CD4-positive, alpha-beta T cell (primary cell): ENCODE results near the gene PTP4A2. TPM values are rescaled to one million over a fixed set of nuclear protein-coding genes. Genes with fewer than 3 reads are reported as not detected.

ENCODE experiments used
- ATAC-seq: fragments of 200-7000 bp; cut with Tn5 transposase; one replicate; pipeline ENCODE4 v1.10.0; 2022; ENCODE audit warnings: mild to moderate bottlenecking; ENCODE audit not compliant: poor library complexity
- CTCF ChIA-PET: fragments of 350-600 bp; sonication (Branson Sonifier 250); formaldehyde crosslinking; loops from one replicate; lab custom pipeline; 2021; ENCODE audit warnings: antibody characterized with exemption, inconsistent platforms; lab: Charles Lee
- POLR2A ChIA-PET: fragments of 350-600 bp; sonication (Branson Sonifier 250); formaldehyde crosslinking; loops from one replicate; lab custom pipeline; 2021; ENCODE audit warnings: antibody characterized with exemption, inconsistent platforms; lab: Charles Lee
- DNase-seq, 14 experiments: peaks; one replicate each; pipeline ENCODE4 v3.0.0-alpha.2; 2013 to 2020; ENCODE audit warnings: mixed read lengths in 2 of 14
- H3K27ac ChIP-seq, 2 donors: one replicate each; pipeline versions ENCODE4 v1.5.1 to v1.7.0; 2013; ENCODE audit warnings: low read length in 2 of 2, low read depth in 1 of 2, mild to moderate bottlenecking in 1 of 2
- H3K27me3 ChIP-seq, 2 experiments: 1 replicate in 1 of 2; 2 replicates in 1 of 2; pipeline versions ENCODE4 v1.6.1 to v1.7.0; 2013; ENCODE audit warnings: low read length in 2 of 2, control low read depth in 1 of 2, mild to moderate bottlenecking in 1 of 2, moderate library complexity in 1 of 2; ENCODE audit not compliant: insufficient read depth in 2 of 2, control insufficient read depth in 1 of 2
- H3K36me3 ChIP-seq: one replicate; pipeline ENCODE4 v1.6.1; 2013; ENCODE audit warnings: low read length, control low read depth; ENCODE audit not compliant: insufficient read depth
- H3K4me1 ChIP-seq: one replicate; pipeline ENCODE4 v1.6.1; 2013; ENCODE audit warnings: low read length, control low read depth; ENCODE audit not compliant: insufficient read depth
- H3K4me3 ChIP-seq: one replicate; pipeline ENCODE4 v1.5.1; 2013; ENCODE audit warnings: mild to moderate bottlenecking, low read length, moderate library complexity
- H3K9me3 ChIP-seq, 2 experiments: 1 replicate in 1 of 2; 2 replicates in 1 of 2; pipeline versions ENCODE4 v1.6.1 to v1.7.0; 2013; ENCODE audit warnings: low read length in 2 of 2, mild to moderate bottlenecking in 2 of 2, control low read depth in 1 of 2, moderate library complexity in 1 of 2; ENCODE audit not compliant: control insufficient read depth in 1 of 2, insufficient read depth in 1 of 2
- H3K27ac Mint-ChIP-seq: one replicate; pipeline ENCODE4 v1.8.0; 2020; ENCODE audit warnings: mixed read lengths
- H3K27me3 Mint-ChIP-seq: one replicate; pipeline ENCODE4 v1.8.0; 2021; ENCODE audit warnings: mixed read lengths
- H3K36me3 Mint-ChIP-seq: one replicate; pipeline ENCODE4 v1.8.0; 2021; ENCODE audit warnings: low read depth, mixed read lengths
- H3K4me1 Mint-ChIP-seq: one replicate; pipeline ENCODE4 v1.8.0; 2021; ENCODE audit warnings: low read depth, mixed read lengths
- H3K4me3 Mint-ChIP-seq: one replicate; pipeline ENCODE4 v1.8.0; 2020; ENCODE audit warnings: mild to moderate bottlenecking, mixed read lengths
- H3K9me3 Mint-ChIP-seq: one replicate; pipeline ENCODE4 v1.8.0; 2020; ENCODE audit warnings: mixed read lengths
- CTCF ChIP-seq: fragments of 200-600 bp; IDR thresholded peaks from one replicate; pipeline ENCODE4 v1.8.0; 2022; ENCODE audit warnings: antibody characterized with exemption, mild to moderate bottlenecking
- intact Hi-C, 2 experiments: fragments of 100-400 bp; cut with DNase I in 1 of 2; cut with micrococcal nuclease in 1 of 2; formaldehyde crosslinking; loops; one replicate each; pipeline versions ENCODE4 v1.15.1 to v1.9.0; 2023 to 2025; cut with DNase I, micrococcal nuclease
- total RNA-seq, 174 experiments: library from RNA in 2 of 174; stranded (reverse) in 2 of 174; gene quantifications; one replicate each; pipeline ENCODE4 v1.2.3 and lab custom pipeline; 2021 to 2026

PTP4A2 gene
- total RNA-seq, 2 experiments from 2014 or later: 282 to 287 TPM

GRCh38 chr1:31984419-31985347 lies 46.5 kb upstream of the PTP4A2 start:
- Histone ChIP-seq H3K4me1 (peaks cover 64% of the 10 kb centered on the region), H3K36me3 (no peaks in the 10 kb centered on the region), H3K4me3 (no peak overlapping the region), H3K27ac (peak overlapping the region; percentile 57 to 72), H3K27me3 (no peaks in the 10 kb centered on the region), H3K9me3 (no peaks in the 10 kb centered on the region)
- TF ChIP-seq CTCF: no peak
- ChIA-PET POLR2A (interaction anchor here (0.5 to 2.0 kb wide), 14 partner anchors 12 to 410 kb away, joined by 3 to 15 read pairs (median 4); partner anchors contain the start of genes BSDC1, KHDRBS1 and PTP4A2), CTCF (interaction anchor here (0.5 to 2.5 kb wide), 4 partner anchors 21 to 63 kb away, joined by 3 to 12 read pairs (median 3); partner anchors contain the start of gene PTP4A2)
- intact Hi-C loops: no loop called here
- DNase-seq: peak in 13 of 14 experiments; percentile 20 to 73 (median 46)
- peak; percentile 71 for ATAC-seq
- peak overlapping the region; percentile 58 for H3K4me3 Mint-ChIP-seq
- peaks cover 62% of the 10 kb centered on the region for H3K4me1 Mint-ChIP-seq
- no peaks in the 10 kb centered on the region for H3K9me3 Mint-ChIP-seq
- H3K27ac Mint-ChIP-seq: peak overlapping the region; percentile 91
- H3K27me3 Mint-ChIP-seq: no peaks in the 10 kb centered on the region
- H3K36me3 Mint-ChIP-seq: no peaks in the 10 kb centered on the region

- peaks cover 62% of the 10 kb centered on the region for H3K4me1 ChIP-seq
- POLR2A ChIA-PET: interaction anchor here (0.5 to 1.7 kb wide), 9 partner anchors 21 to 193 kb away, joined by 3 to 13 read pairs (median 4); partner anchors contain the start of gene KHDRBS1
Observed at GRCh38 chr1:31981972-31982371, 43.8 kb upstream of the PTP4A2 start.

More at GRCh38 chr1:31981972-31982371, 43.8 kb upstream of the PTP4A2 start:
- Histone ChIP-seq H3K27me3 (no peaks in the 10 kb centered on the region), H3K27ac (peak overlapping the region; percentile 32 to 64), H3K36me3 (no peaks in the 10 kb centered on the region), H3K9me3 (no peaks in the 10 kb centered on the region), H3K4me3 (peak overlapping the region; percentile 11)
- ATAC-seq (peak; percentile 79), DNase-seq (peak in 12 of 14 experiments; percentile 13 to 90 (median 36))
- Mint-ChIP-seq H3K4me3 (peak overlapping the region; percentile 75), H3K27me3 (no peaks in the 10 kb centered on the region), H3K27ac (peak overlapping the region; percentile 91), H3K9me3 (no peaks in the 10 kb centered on the region), H3K4me1 (peaks cover 54% of the 10 kb centered on the region), H3K36me3 (no peaks in the 10 kb centered on the region)
- intact Hi-C loops: no loop called here
- TF ChIP-seq CTCF: no peak
- CTCF ChIA-PET: interaction anchor here (0.8 to 0.9 kb wide), 3 partner anchors 18 to 64 kb away, joined by 3 read pairs; no protein-coding TSS in a partner anchor
